Loucy (cell line): ENCODE measurements around the gene CCDC9.
A peak's percentile ranks its signal among the peaks of the same experiment; 100 is the strongest.

ENCODE experiments used
- H2AFZ ChIP-seq: fragments of 200-600 bp; sonication (generic); 2 replicates; pipeline ENCODE4 v1.6.0; 2016; ENCODE audit warnings: antibody characterized with exemption, mild to moderate bottlenecking, low read length, moderate library complexity
- H3F3A ChIP-seq: fragments of 200-600 bp; 2 replicates; pipeline ENCODE4 v1.6.0; 2016; ENCODE audit warnings: antibody characterized with exemption, low read depth, mild to moderate bottlenecking
- H3K27me3 ChIP-seq: fragments of 200-600 bp; sonication (generic); 2 replicates; pipeline ENCODE4 v1.6.1; 2014; ENCODE audit warnings: low read length, mild to moderate bottlenecking; ENCODE audit not compliant: insufficient read depth, poor library complexity, severe bottlenecking
- H3K36me3 ChIP-seq: fragments of 200-600 bp; sonication (generic); 2 replicates; pipeline ENCODE4 v1.6.1; 2016; ENCODE audit warnings: low read length; ENCODE audit not compliant: insufficient read depth
- H3K4me1 ChIP-seq: fragments of 200-600 bp; sonication (generic); 2 replicates; pipeline ENCODE4 v1.5.1; 2014; ENCODE audit warnings: low read length, mild to moderate bottlenecking; ENCODE audit not compliant: insufficient read depth, poor library complexity, severe bottlenecking
- H3K4me2 ChIP-seq: fragments of 200-600 bp; sonication (generic); 2 replicates; pipeline ENCODE4 v1.6.0; 2014; ENCODE audit warnings: antibody characterized with exemption, low read length, low read depth, mild to moderate bottlenecking; ENCODE audit not compliant: poor library complexity, severe bottlenecking
- H3K4me3 ChIP-seq: fragments of 200-600 bp; sonication (generic); 2 replicates; pipeline ENCODE4 v1.5.1; 2014; ENCODE audit warnings: low read length, mild to moderate bottlenecking, mixed read lengths; ENCODE audit not compliant: poor library complexity, severe bottlenecking
- H3K79me2 ChIP-seq: fragments of 200-600 bp; sonication (generic); 2 replicates; pipeline ENCODE4 v1.6.1; 2014; ENCODE audit warnings: low read length; ENCODE audit not compliant: insufficient read depth
- H3K9ac ChIP-seq: fragments of 200-600 bp; sonication (generic); 2 replicates; pipeline ENCODE4 v1.6.0; 2014; ENCODE audit warnings: mild to moderate bottlenecking, low read depth, low read length, moderate library complexity; ENCODE audit not compliant: poor library complexity, severe bottlenecking
- H3K9me2 ChIP-seq: fragments of 200-600 bp; sonication (generic); replicated peaks from 2 replicates; pipeline ENCODE4 v1.6.1; 2016; ENCODE audit warnings: low read depth, low read length, mixed read lengths
- H3K9me3 ChIP-seq: fragments of 200-600 bp; sonication (generic); 2 replicates; pipeline ENCODE4 v1.6.1; 2014; ENCODE audit warnings: mild to moderate bottlenecking, antibody characterized with exemption, low read length, low read depth; ENCODE audit not compliant: insufficient read depth
- H4K20me1 ChIP-seq: fragments of 200-600 bp; sonication (generic); 2 replicates; pipeline ENCODE4 v1.6.0; 2014; ENCODE audit warnings: antibody characterized with exemption, low read length, mild to moderate bottlenecking; ENCODE audit not compliant: insufficient read depth, poor library complexity, severe bottlenecking
- EZH2phosphoT487 ChIP-seq: fragments of 200-600 bp; IDR thresholded peaks from 2 replicates; pipeline ENCODE4 v1.6.1; 2018; ENCODE audit warnings: antibody characterized with exemption, mild to moderate bottlenecking, moderate library complexity, borderline replicate concordance
- TF ChIP-seq, protein P1 (sequence below): fragments of 200-600 bp; sonication (generic); conservative IDR thresholded peaks from 2 replicates; pipeline ENCODE4 v1.5.1; 2014; ENCODE audit warnings: mild to moderate bottlenecking, antibody characterized with exemption, low read length

The CCDC9 gene

DNA sequence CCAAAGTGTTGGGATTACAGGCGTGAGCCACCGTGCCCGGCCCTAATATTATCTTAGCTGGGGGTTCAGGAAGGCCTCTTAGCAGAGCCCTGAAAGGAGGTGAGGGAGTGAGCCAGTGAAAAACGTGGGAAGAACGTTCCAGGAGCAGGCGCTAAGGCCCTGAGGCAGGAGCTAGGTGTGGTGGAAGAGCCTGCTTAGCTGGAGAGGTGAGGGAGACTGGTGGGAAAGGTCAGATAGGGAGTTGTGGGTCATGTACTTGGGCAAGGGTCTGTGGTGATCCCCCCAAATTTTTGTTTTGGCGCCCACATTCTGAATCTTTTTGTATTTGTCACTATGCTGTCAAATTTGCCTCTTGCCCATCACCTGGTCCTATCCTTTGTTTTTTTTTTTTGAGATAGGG is 13.3 kb downstream of the CCDC9 start:
- TF ChIP-seq, protein P1, sequence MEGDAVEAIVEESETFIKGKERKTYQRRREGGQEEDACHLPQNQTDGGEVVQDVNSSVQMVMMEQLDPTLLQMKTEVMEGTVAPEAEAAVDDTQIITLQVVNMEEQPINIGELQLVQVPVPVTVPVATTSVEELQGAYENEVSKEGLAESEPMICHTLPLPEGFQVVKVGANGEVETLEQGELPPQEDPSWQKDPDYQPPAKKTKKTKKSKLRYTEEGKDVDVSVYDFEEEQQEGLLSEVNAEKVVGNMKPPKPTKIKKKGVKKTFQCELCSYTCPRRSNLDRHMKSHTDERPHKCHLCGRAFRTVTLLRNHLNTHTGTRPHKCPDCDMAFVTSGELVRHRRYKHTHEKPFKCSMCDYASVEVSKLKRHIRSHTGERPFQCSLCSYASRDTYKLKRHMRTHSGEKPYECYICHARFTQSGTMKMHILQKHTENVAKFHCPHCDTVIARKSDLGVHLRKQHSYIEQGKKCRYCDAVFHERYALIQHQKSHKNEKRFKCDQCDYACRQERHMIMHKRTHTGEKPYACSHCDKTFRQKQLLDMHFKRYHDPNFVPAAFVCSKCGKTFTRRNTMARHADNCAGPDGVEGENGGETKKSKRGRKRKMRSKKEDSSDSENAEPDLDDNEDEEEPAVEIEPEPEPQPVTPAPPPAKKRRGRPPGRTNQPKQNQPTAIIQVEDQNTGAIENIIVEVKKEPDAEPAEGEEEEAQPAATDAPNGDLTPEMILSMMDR = no peak
- TF ChIP-seq EZH2phosphoT487 = no peak

DNA sequence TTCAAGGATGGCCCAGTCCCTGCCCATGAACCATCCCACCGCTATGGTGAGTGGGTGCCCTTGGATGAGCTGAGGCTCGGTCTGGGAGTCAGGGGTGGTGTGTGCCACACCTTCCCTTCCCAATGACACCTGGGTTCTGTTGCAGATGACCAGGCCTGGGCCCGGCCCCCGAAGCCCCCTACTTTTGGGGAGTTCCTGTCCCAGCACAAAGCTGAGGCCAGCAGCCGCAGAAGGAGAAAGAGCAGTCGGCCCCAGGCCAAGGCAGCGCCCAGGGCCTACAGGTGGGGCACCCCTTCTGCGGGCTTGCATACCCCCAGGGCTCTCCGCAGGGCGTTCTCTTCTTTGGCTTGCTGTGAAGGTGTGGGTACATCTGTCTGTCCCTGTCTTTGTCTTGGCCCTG is 14.1 kb downstream of the CCDC9 start:
- no peak overlapping the region for H2AFZ ChIP-seq
- no peaks in the 10 kb centered on the region for H3K27me3 ChIP-seq
- peaks cover 4% of the 10 kb centered on the region; the same call in 1 of the 2 replicates for H3K36me3 ChIP-seq
- TF ChIP-seq EZH2phosphoT487 = no peak
- TF ChIP-seq, protein P1 = no peak
- peaks cover 3% of the 10 kb centered on the region; the same call in 1 of the 2 replicates for H3K79me2 ChIP-seq
- no peak overlapping the region for H3K4me3 ChIP-seq
- no peak overlapping the region for H3K4me2 ChIP-seq
- H3K9me2 ChIP-seq = no peaks in the 10 kb centered on the region
- no peaks in the 10 kb centered on the region for H3K9me3 ChIP-seq
- H3K9ac ChIP-seq = no peak overlapping the region
- 0 out of 2 replicates have a peak, but pooled peaks cover 4% of the 10 kb centered on the region for H3F3A ChIP-seq
- peaks cover 15% of the 10 kb centered on the region for H3K4me1 ChIP-seq
- H4K20me1 ChIP-seq = peaks cover 9% of the 10 kb centered on the region

More for the DNA sequence above, 13.3 kb downstream of the CCDC9 start:
- peaks cover 4% of the 10 kb centered on the region; the same call in 1 of the 2 replicates for H3K36me3 ChIP-seq
- H3F3A ChIP-seq = 0 out of 2 replicates have a peak, but pooled peaks cover 4% of the 10 kb centered on the region
- H3K9me2 ChIP-seq = no peaks in the 10 kb centered on the region
- peaks cover 3% of the 10 kb centered on the region for H4K20me1 ChIP-seq
- no peak overlapping the region for H3K9ac ChIP-seq
- no peak overlapping the region for H3K4me3 ChIP-seq
- no peak overlapping the region for H2AFZ ChIP-seq
- no peaks in the 10 kb centered on the region for H3K79me2 ChIP-seq
- no peaks in the 10 kb centered on the region for H3K27me3 ChIP-seq
- H3K9me3 ChIP-seq = no peaks in the 10 kb centered on the region
- H3K4me1 ChIP-seq = peaks cover 15% of the 10 kb centered on the region
- no peak overlapping the region for H3K4me2 ChIP-seq

DNA sequence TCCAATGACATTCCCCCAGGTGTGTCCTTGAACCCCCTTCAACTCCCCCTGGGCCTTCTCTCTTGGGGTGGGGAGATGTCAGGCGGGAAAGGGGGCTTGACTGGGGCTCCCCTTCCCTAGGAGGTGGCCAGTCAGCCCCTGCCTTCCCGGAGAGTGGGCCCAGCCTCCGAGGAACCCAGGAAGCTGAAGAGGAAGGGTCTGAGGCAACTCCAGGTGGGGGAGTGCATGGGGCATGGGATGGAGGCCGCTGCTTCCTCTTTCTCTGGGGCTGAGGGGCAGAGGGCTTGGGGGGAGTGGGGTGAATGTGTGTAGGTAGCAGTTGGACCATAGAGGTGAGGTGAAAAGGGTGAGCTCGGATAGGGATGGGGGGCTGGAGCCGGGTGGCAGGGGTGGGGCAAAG is 15.6 kb downstream of the CCDC9 start:
- no peaks in the 10 kb centered on the region for H3K9me2 ChIP-seq
- no peaks in the 10 kb centered on the region for H3K9me3 ChIP-seq
- peak overlapping the region; percentile 99 for H3K9ac ChIP-seq
- 0 out of 2 replicates have a peak, but pooled peaks cover 4% of the 10 kb centered on the region for H3F3A ChIP-seq
- H3K4me2 ChIP-seq = peak overlapping the region; percentile 97
- peaks cover 13% of the 10 kb centered on the region for H4K20me1 ChIP-seq
- peaks cover 15% of the 10 kb centered on the region for H3K4me1 ChIP-seq
- peak overlapping the region; percentile 98 for H3K4me3 ChIP-seq
- no peak overlapping the region for H2AFZ ChIP-seq
- peaks cover 6% of the 10 kb centered on the region; the same call in 1 of the 2 replicates for H3K79me2 ChIP-seq
- TF ChIP-seq EZH2phosphoT487 = no peak
- TF ChIP-seq, protein P1 = no peak
- H3K36me3 ChIP-seq = peaks cover 4% of the 10 kb centered on the region; the same call in 1 of the 2 replicates
- H3K27me3 ChIP-seq = no peaks in the 10 kb centered on the region
